Measurements from ENCODE around the gene FER.
"Not testable (repeated sequence)": the region's sequence is repeated elsewhere in the genome, so short reads cannot be mapped to it uniquely, and the experiment has no call there.

The FER gene

DNA sequence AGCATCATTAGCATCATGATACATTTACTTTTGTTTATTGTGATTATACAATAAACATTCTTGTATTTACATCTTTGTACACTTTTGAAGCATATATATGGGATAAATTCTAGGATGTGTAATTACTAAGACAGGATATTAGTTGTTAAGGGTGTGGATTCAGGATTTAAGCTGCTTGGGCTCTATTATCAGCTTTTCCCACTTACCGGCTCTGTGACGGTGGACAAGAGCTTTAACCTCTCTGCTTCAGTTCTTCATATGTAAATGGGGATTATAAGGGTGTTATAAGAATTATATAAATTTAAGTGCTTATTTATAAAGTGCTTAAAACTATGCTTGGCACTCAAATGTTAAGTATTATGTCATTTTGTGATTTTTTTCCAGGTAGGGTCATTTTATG lies 131.1 kb downstream of the FER start:
- no peak overlapping the region for H3K4me3 ChIP-seq (ENCODE audit: low read depth, low read length)
- CTCF ChIA-PET, result no interaction called here
- POLR2A ChIA-PET, result no interaction called here
- no peak for DNase-seq (ENCODE audit: low read depth, low spot score)
- TF ChIP-seq, protein P1, sequence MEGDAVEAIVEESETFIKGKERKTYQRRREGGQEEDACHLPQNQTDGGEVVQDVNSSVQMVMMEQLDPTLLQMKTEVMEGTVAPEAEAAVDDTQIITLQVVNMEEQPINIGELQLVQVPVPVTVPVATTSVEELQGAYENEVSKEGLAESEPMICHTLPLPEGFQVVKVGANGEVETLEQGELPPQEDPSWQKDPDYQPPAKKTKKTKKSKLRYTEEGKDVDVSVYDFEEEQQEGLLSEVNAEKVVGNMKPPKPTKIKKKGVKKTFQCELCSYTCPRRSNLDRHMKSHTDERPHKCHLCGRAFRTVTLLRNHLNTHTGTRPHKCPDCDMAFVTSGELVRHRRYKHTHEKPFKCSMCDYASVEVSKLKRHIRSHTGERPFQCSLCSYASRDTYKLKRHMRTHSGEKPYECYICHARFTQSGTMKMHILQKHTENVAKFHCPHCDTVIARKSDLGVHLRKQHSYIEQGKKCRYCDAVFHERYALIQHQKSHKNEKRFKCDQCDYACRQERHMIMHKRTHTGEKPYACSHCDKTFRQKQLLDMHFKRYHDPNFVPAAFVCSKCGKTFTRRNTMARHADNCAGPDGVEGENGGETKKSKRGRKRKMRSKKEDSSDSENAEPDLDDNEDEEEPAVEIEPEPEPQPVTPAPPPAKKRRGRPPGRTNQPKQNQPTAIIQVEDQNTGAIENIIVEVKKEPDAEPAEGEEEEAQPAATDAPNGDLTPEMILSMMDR (IDR thresholded peaks at IDR 0.05; ENCODE audit: insufficient read depth, low read length, missing control alignments), result no peak

DNA sequence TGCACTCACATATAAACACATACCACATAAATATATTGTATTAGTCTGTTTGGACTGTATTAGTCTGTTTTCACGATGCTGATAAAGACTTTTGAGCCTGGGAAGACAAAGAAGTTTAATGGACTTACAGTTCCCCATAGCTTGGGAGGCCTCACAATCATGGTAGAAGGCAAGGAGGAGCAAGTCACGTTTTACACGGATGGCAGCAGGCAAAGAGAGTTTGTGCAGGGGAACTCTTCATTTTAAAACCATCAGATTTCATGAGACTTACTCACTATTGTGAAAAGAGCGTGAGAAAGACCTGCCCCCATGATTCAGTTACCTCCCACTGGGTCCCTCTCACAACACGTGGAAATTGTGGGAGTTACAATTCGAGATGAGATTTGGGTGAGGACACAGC lies 133.4 kb downstream of the FER start:
- TF ChIP-seq, protein P1 (IDR thresholded peaks at IDR 0.05; ENCODE audit: insufficient read depth, low read length, missing control alignments), result no peak
- DNase-seq (ENCODE audit: low read depth, low spot score), result no peak
- H3K4me3 ChIP-seq (ENCODE audit: low read depth, low read length), result no peak overlapping the region
- ChIA-PET POLR2A (no interaction called here), CTCF (no interaction called here)

DNA sequence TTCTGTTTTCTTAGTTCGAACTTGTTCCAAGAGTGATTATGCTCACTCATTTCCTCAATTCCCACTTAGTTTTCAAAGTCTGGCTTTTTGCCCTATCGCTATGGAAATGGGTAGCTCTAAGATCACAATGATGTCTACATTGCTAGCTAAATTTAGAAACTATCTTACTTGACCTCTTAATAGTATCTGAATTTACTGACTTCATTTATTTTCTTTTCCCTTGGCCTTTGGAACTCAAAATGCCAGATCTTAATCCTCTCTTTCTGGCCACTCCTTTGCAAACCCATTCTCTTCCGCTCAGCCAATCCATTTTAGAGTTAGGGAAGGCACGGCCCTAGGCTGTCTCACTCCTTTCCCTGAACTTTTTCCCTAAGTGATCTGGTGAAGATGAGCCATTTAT lies 137.0 kb downstream of the FER start:
- ChIA-PET CTCF (no interaction called here), POLR2A (no interaction called here)
- H3K4me3 ChIP-seq (ENCODE audit: low read depth, low read length), result no peak overlapping the region
- peak; percentile 38 for DNase-seq (ENCODE audit: low read depth, low spot score)
- TF ChIP-seq, protein P1 (IDR thresholded peaks at IDR 0.05; ENCODE audit: insufficient read depth, low read length, missing control alignments), result no peak

DNA sequence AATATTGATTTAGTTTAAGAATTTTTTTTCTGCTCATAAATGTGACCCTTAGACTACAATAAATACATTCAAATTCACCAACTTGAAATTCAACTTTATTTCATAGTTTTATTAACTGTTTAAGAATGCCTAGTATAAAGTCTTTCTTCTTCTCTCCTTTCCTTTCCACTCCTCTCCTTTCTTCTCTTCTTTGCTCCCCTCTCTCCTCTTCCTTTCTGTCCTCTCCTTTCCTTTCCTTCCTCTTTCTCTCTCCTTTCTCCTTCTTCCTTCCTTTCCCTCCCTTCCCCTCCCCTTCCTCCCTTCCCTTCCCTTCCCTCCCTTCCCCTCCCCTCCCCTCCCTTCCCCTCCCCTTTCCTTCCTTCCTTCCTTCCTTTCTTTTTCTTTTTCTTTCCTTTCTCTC lies 150.6 kb downstream of the FER start:
- POLR2A ChIA-PET, result interaction anchor here (0.7 kb wide), 1 partner anchor 150 kb away, joined by 4 read pairs; no protein-coding TSS in a partner anchor
- H3K4me3 ChIP-seq (ENCODE audit: low read depth, low read length), result no peak overlapping the region
- DNase-seq (ENCODE audit: low read depth, low spot score), result no peak
- CTCF ChIA-PET, result no interaction called here
- TF ChIP-seq, protein P1 (IDR thresholded peaks at IDR 0.05; ENCODE audit: insufficient read depth, low read length, missing control alignments), result no peak

DNA sequence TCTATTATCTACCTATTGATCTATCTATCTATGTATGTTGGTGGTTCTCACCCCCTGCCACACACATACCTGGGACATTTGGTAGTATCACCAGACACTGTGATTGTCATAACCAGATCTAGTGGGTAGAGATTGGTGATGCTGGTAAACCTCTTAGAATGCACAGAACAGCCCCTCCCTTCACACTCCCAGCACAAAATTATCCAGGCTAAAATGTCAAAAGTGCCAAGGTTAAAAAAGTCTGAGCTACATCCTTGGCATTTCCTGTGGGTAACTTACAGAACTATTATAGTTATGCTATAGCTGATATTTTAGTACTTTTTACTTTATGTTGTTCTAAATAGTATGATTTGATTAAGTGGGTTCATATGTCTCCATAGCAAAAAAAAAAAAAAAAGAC lies 151.0 kb downstream of the FER start:
- CTCF ChIA-PET, result no interaction called here
- TF ChIP-seq, protein P1 (IDR thresholded peaks at IDR 0.05; ENCODE audit: insufficient read depth, low read length, missing control alignments), result no peak
- H3K4me3 ChIP-seq (ENCODE audit: low read depth, low read length), result no peak overlapping the region
- POLR2A ChIA-PET, result interaction anchor here (0.7 kb wide), 1 partner anchor 150 kb away, joined by 4 read pairs; no protein-coding TSS in a partner anchor
- DNase-seq (ENCODE audit: low read depth, low spot score), result no peak

DNA sequence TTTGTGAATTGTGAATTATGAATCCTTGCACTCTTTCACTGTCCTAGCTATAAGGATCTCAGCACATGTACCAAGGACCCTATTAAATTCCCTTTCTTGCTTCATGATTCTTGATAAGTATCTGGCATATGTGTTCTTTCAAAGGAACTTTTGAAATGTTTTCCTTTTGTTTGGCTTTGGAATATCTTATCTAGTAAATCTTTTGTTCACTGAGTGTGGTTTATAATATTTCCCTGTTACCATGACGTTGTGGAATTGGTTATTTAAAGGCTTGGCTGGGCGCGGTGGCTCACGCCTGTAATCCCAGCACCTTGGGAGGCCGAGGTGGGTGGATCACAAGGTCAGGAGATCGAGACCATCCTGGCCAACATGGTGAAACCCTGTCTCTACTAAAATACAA lies 151.5 kb downstream of the FER start:
- CTCF ChIA-PET; H3K4me3 ChIP-seq (ENCODE audit: low read depth, low read length); DNase-seq (ENCODE audit: low read depth, low spot score); POLR2A ChIA-PET: not testable (repeated sequence)

DNA sequence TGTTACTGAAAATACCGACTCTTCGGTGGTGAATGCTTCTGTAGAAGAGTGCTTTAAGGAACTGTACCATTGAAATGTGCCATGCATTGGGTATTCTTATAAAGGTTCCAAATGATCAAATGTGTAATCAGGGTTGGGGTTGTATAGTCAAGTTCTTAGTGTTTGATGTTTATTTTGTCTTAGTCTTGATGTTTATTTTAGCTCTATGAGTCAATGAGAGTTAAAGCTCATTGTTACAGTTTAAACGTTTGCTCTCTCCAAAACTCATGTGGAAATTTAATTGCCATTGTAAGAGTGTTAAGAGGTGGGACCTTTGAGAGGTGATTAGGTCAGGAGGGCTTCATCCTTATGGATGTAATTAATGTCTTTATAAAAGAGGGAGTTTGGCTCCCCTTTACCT lies 153.0 kb downstream of the FER start:
- no peak overlapping the region for H3K4me3 ChIP-seq (ENCODE audit: low read depth, low read length)
- CTCF ChIA-PET, result no interaction called here
- TF ChIP-seq, protein P1 (IDR thresholded peaks at IDR 0.05; ENCODE audit: insufficient read depth, low read length, missing control alignments), result no peak
- no peak for DNase-seq (ENCODE audit: low read depth, low spot score)
- POLR2A ChIA-PET, result no interaction called here
